ENCODE measurements around the gene ATG2A.

The ATG2A gene

GRCh38 chr11:64874308-64875240, 42.4 kb downstream of the ATG2A start:
- Histone ChIP-seq H3K27ac (no peak overlapping the region), H3K4me3 (ENCODE audit: low read depth, low read length) (no peak overlapping the region), H3K9me3 (ENCODE audit: severe bottlenecking) (no peaks in the 10 kb centered on the region), H3K27me3 (ENCODE audit: insufficient read depth, low read depth, severe bottlenecking) (no peaks in the 10 kb centered on the region), H3K36me3 (peaks cover 10% of the 10 kb centered on the region)
- no peak for DNase-seq
- TF ChIP-seq CTCF (IDR thresholded peaks at IDR 0.05; ENCODE audit: low read depth, low read length): no peak

DNA sequence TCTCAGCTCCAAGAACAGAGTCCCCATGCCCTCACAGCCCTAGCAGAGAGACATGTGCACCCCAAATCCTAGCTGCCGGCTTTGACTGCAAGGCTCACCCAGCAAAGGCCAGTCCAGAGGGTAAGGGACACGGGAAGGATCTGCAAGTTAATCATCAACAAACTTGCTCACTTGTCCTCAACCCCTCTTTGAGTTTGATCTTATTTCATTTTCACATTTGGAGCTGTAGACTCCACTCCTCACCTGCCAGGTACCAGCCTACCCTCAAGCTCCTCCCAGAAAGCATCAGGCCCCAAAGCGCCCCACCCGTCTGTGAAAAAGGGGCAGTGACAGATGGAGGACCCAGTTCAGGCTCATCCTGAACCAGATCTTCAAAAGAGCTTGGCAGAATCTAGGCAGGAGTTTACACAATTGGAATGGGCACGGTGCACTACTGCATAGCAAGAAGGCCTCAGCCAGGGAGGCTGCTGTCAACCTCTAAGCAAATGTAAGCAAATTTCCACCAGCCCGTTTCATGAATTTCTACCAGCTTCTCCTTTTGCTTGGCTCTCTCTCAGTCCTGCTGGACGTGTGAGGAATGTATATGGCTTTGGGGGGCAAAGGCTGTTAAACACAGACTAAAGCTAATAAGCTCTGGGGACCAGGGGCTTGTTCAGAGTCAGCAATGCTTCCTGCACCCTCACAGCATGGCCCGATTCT, 44.1 kb downstream of the ATG2A start:
- DNase-seq: no peak
- Histone ChIP-seq H3K4me3 (ENCODE audit: low read depth, low read length) (no peak overlapping the region), H3K27me3 (ENCODE audit: insufficient read depth, low read depth, severe bottlenecking) (no peaks in the 10 kb centered on the region), H3K9me3 (ENCODE audit: severe bottlenecking) (no peaks in the 10 kb centered on the region), H3K27ac (no peak overlapping the region), H3K36me3 (peaks cover 10% of the 10 kb centered on the region)
- TF ChIP-seq CTCF (IDR thresholded peaks at IDR 0.05; ENCODE audit: low read depth, low read length): no peak

- Histone ChIP-seq H3K4me3 (ENCODE audit: low read depth, low read length) (no peak overlapping the region), H3K27ac (no peak overlapping the region), H3K36me3 (peaks cover 10% of the 10 kb centered on the region), H3K9me3 (ENCODE audit: severe bottlenecking) (no peaks in the 10 kb centered on the region), H3K27me3 (ENCODE audit: insufficient read depth, low read depth, severe bottlenecking) (no peaks in the 10 kb centered on the region)
- no peak for TF ChIP-seq CTCF (IDR thresholded peaks at IDR 0.05; ENCODE audit: low read depth, low read length)
- no peak for DNase-seq
Observed at GRCh38 chr11:64871492-64871891, 45.5 kb downstream of the ATG2A start.

- no peak overlapping the region for H3K4me3 ChIP-seq (ENCODE audit: low read depth, low read length)
- DNase-seq: no peak
- H3K36me3 ChIP-seq: peaks cover 10% of the 10 kb centered on the region
- no peaks in the 10 kb centered on the region for H3K9me3 ChIP-seq (ENCODE audit: severe bottlenecking)
- no peaks in the 10 kb centered on the region for H3K27me3 ChIP-seq (ENCODE audit: insufficient read depth, low read depth, severe bottlenecking)
- H3K27ac ChIP-seq: no peak overlapping the region
- TF ChIP-seq CTCF (IDR thresholded peaks at IDR 0.05; ENCODE audit: low read depth, low read length): no peak
Observed at GRCh38 chr11:64870893-64871466, 46.0 kb downstream of the ATG2A start.

GRCh38 chr11:64870176-64870892, 46.7 kb downstream of the ATG2A start:
- no peaks in the 10 kb centered on the region for H3K27me3 ChIP-seq (ENCODE audit: insufficient read depth, low read depth, severe bottlenecking)
- H3K27ac ChIP-seq: no peak overlapping the region; the same call in 1 of the 2 replicates
- H3K4me3 ChIP-seq (ENCODE audit: low read depth, low read length): no peak overlapping the region
- DNase-seq: no peak
- no peaks in the 10 kb centered on the region for H3K9me3 ChIP-seq (ENCODE audit: severe bottlenecking)
- TF ChIP-seq CTCF (IDR thresholded peaks at IDR 0.05; ENCODE audit: low read depth, low read length): no peak
- peaks cover 10% of the 10 kb centered on the region for H3K36me3 ChIP-seq
